Fibroblast of the aortic adventitia (primary cell): ENCODE measurements around the gene MATN4. TPM values are rescaled to one million over a fixed set of nuclear protein-coding genes. Genes with fewer than 3 reads are reported as not detected.

Source experiments
- DNase-seq: peaks from one replicate; pipeline ENCODE4 v3.0.0-alpha.2; 2010; ENCODE audit warnings: low read depth
- H3K4me3 ChIP-seq: 2 replicates; pipeline ENCODE4 v1.5.1; 2011; ENCODE audit warnings: low read depth, mild to moderate bottlenecking, control low read depth, low read length, moderate library complexity
- total RNA-seq: library from RNA; depleted of rRNA; stranded (reverse); fragments of >200 nt; gene quantifications from 2 replicates; pipeline ENCODE4 v1.2.3, GENCODE V29; 2012; ENCODE audit warnings: low replicate concordance
- TF ChIP-seq, protein P1 (sequence below): IDR thresholded peaks from 2 replicates; pipeline ENCODE4 v1.5.1; 2011; ENCODE audit warnings: mild to moderate bottlenecking, low read length, control low read depth, inconsistent platforms; ENCODE audit not compliant: insufficient read depth

MATN4 gene
- total RNA-seq, 1 donor, result not detected

DNA sequence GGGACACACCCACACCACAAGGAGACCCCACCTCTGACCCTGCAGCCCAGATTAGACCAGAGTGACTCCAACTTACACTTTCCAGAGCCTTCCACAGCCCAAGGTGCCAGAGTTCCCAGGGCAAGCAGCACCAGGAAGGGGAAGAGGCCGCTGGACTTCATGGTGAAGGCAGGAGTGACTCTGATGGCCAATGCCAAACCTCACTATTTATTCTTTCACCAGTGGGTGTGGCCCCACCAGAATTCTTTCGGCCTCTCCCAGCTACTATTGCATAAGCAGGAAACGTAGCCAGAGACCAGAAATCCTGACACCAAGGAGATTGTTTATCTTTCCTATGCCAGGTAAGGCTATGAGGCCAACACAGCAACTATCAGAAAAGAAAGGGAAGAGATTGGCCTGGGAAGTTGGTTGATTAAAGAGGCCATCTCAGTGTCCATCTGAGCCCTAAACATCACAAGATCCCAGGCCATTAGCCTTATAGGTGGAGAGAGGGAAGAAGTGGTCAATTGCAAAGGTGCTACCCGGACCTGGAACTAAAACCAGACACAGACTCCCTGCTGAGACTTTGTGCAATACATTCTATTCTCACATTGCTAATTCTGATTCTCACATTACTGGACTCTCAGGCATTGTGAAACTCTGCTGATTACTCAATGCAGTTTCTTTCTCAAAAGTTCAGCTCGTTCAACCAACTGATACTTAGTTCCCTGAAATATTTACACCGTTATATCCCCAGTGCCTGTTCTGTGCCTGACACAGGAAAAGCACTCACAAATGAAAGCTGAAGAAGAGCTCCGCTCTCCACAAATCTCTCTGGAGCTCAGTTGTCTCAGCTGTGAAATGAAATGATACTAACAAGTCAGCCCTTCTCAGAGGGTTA, 53.5 kb downstream of the MATN4 start, which contains the start of gene SLPI:
SLPI (minus strand) TSS at position 182 of the 880 bp plus-strand sequence; CDS start at position 161, 21 bp downstream.
- TF ChIP-seq, protein P1, sequence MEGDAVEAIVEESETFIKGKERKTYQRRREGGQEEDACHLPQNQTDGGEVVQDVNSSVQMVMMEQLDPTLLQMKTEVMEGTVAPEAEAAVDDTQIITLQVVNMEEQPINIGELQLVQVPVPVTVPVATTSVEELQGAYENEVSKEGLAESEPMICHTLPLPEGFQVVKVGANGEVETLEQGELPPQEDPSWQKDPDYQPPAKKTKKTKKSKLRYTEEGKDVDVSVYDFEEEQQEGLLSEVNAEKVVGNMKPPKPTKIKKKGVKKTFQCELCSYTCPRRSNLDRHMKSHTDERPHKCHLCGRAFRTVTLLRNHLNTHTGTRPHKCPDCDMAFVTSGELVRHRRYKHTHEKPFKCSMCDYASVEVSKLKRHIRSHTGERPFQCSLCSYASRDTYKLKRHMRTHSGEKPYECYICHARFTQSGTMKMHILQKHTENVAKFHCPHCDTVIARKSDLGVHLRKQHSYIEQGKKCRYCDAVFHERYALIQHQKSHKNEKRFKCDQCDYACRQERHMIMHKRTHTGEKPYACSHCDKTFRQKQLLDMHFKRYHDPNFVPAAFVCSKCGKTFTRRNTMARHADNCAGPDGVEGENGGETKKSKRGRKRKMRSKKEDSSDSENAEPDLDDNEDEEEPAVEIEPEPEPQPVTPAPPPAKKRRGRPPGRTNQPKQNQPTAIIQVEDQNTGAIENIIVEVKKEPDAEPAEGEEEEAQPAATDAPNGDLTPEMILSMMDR, result no peak
- DNase-seq, result peak; percentile 77
- H3K4me3 ChIP-seq, result no peak within 1 kb of the TSS

DNA sequence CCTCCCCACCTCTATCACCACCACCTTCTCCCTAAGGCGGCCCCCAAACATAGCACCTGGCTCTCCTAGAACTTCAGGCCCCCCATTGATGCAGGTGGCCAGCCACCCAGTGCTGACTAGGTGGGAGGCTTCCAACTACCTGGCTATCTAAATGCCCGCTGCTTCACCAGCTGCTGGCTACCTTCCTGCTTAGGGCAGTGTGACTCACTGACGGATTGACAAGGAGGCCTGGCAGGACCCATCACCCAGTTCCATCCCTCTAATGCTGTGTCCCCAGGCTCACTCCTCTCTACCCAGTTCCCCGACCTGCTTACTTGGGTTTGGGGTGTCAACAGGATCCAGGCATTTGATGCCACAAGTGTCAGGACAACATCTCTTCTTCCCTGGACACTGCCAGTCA, 54.8 kb downstream of the MATN4 start:
- H3K4me3 ChIP-seq, result no peak overlapping the region
- DNase-seq, result no peak
- TF ChIP-seq, protein P1, result no peak

DNA sequence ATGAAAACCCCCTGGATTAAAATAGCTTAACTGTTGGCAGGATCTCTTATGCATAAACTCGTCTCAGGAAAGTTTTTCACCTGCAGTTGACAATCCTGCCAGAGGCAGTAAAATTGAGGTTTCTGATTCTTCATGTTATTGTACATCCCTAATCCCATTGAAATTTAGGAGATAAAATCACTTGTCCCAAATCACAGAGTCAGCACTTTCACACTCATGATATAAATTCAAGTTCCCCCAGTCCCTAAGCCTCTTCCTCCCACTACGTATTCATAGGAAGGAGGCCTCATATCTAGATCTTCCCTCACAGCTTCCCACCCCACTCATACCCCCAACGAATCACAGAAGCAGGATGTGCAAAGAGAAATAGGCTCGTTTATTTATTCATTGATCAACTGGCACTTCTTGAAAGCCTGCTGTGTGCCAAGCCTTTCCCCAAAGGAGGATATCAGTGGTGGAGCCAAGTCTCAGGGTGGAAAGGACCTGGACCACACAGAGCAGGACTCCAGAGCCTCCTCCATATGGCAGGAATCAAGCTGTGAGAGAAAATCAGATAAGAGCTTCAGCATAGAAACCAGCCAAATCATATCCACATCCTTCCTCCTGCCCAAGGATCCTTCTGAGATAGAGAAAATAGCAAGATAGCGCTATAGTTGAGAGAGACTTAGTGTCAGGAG, 56.1 kb downstream of the MATN4 start:
- no peak overlapping the region for H3K4me3 ChIP-seq
- peak; percentile 5 for DNase-seq
- TF ChIP-seq, protein P1, result no peak

DNA sequence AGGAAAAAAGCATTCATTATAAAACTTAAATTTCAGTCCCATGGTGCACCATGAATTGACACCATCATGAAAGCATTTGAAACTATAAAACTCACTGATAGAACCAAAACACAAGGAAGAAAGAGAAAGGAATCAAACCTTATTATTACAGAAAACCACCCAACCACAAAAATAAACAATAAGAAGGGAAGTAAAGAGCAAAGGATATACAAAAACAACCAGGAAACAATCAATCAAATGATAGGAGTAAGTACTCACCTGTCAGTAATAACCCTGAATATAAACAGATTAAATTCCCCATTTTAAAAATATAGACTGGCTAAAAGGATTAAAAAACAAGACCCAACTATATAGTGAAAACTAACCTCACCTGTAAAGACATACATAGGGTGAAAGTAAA, 59.5 kb downstream of the MATN4 start:
- no peak for DNase-seq
- TF ChIP-seq, protein P1, result no peak
- H3K4me3 ChIP-seq, result no peak overlapping the region

DNA sequence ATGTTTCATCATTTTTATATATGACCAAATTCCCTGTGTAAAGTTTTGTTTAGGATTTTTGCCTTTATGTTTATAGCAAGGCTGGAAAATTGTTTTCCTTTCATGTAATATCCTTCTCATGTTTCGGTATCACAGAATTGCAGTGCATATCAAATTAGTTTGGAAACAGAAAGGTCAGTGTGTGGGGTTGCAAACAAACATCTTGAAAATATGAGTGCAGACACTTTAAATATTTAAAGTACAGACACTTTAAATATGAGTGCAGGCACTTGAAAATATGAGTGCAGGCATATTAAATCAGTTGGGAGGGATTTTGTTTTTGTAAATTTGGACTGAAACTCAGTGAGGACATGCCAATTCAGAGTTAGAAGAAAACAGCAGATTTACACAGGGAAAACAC, 60.2 kb downstream of the MATN4 start:
- H3K4me3 ChIP-seq, result no peak overlapping the region
- no peak for DNase-seq
- TF ChIP-seq, protein P1, result no peak

DNA sequence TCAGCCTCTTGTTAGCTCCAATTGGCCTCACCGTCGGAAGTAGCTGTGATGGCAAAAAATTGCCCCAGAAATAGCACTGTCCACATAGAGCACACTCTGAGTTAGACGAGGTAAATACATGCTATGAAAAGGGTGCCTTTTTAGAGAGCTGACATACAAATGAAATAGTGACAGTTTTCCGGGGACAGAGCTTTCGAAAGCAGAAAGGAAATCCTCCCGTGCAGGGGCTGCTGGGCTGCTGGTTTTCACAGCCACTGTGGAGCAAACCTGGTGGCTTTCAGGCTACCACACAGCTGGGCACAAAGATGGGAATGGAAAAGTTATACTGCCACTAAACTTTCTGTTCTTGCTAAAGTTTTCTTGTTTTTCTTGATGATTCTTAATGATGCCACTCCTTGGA, 62.0 kb downstream of the MATN4 start:
- no peak overlapping the region for H3K4me3 ChIP-seq
- DNase-seq, result no peak
- TF ChIP-seq, protein P1, result no peak

Other genes starting within 250 kb of the MATN4 start
- 0.18 TPM in 1 of 2 replicates, not detected in the other for gene KCNS1, start 207.2 kb downstream of the MATN4 start, total RNA-seq
- gene WFDC5, start 193.1 kb downstream of the MATN4 start, total RNA-seq, result not detected in 2 replicates
- not detected in 2 replicates for gene WFDC12, start 183.8 kb downstream of the MATN4 start, total RNA-seq
- not detected in 2 replicates for gene PI3, start 133.4 kb downstream of the MATN4 start, total RNA-seq
- gene SEMG1, start 101.3 kb downstream of the MATN4 start, total RNA-seq, result not detected in 2 replicates
- gene SEMG2, start 86.9 kb downstream of the MATN4 start, total RNA-seq, result not detected in 2 replicates
- 0.63 and 12.9 TPM in 2 replicates for gene SLPI, start 53.7 kb downstream of the MATN4 start, total RNA-seq
- not detected in 2 replicates for gene RBPJL, start 1.5 kb downstream of the MATN4 start, total RNA-seq
- gene SDC4, start 40.1 kb upstream of the MATN4 start, total RNA-seq, result 91.1 and 150 TPM in 2 replicates
- gene SYS1, start 54.9 kb upstream of the MATN4 start, total RNA-seq, result 27.9 and 29.4 TPM in 2 replicates
- 0.09 TPM in 1 of 2 replicates, not detected in the other for gene TP53TG5, start 70.0 kb upstream of the MATN4 start, total RNA-seq
- gene DBNDD2, start 100.0 kb upstream of the MATN4 start, total RNA-seq, result 1.3 and 4.6 TPM in 2 replicates
- 19.9 and 67.4 TPM in 2 replicates for gene PIGT, start 107.8 kb upstream of the MATN4 start, total RNA-seq
- not detected in 2 replicates for gene WFDC2, start 161.5 kb upstream of the MATN4 start, total RNA-seq
- gene SPINT3, start 207.3 kb upstream of the MATN4 start, total RNA-seq, result not detected in 2 replicates
- gene WFDC6, start 231.2 kb upstream of the MATN4 start, total RNA-seq, result not detected in 2 replicates
- not detected in 2 replicates for gene EPPIN, start 239.1 kb upstream of the MATN4 start, total RNA-seq